ENCODE data around the gene NR1I2. TPM values are rescaled to one million over a fixed set of nuclear protein-coding genes. Genes with fewer than 3 reads are reported as not detected.

The NR1I2 gene
- under 1 TPM; 0.44 to 0.77 (median 0.55) TPM for polyA plus RNA-seq (ENCODE audit: insufficient read depth in 1 of 5, insufficient read length in 5 of 5, low replicate concordance in 1 of 5)
- long read RNA-seq, donor 1, result 0 reads
- long read RNA-seq, donor 2, result 0 reads
- long read RNA-seq, donor 3, result 0 reads
- long read RNA-seq, donor 4, result 0 reads
- long read RNA-seq, donor 5, result 0 reads
- long read RNA-seq, donor 6, result 0 reads
- long read RNA-seq, donor 7, result 0 reads
- long read RNA-seq, donor 8, result 0 reads

- no peak for DNase-seq
Measured at GRCh38 chr3:119781330-119782198, at the start of gene NR1I2. NR1I2 (plus strand) TSS chr3:119782101.

GRCh38 chr3:119733812-119734211 lies 48.1 kb upstream of the NR1I2 start:
- DNase-seq, result no peak

DNA sequence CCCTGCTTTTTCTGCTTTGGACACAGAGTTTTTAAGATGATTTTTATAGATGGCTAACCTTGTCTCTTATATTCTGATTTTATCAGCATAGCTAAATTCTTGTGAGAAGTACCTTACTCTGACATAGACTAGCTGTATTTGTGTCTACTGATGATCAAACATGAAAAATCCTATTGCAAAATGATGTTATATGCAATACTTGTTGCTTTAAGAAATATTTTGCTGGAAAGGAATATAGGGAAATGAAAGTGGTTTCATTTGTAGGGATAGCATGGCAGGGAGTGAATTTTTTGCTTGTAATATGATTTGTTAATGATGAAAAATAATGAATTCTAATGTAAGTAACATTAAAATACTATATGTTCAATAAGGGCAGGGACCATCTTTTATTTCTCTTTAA lies 43.2 kb upstream of the NR1I2 start:
- no peak for DNase-seq

GRCh38 chr3:119741657-119742590 lies 40.0 kb upstream of the NR1I2 start:
- no peak for DNase-seq

DNA sequence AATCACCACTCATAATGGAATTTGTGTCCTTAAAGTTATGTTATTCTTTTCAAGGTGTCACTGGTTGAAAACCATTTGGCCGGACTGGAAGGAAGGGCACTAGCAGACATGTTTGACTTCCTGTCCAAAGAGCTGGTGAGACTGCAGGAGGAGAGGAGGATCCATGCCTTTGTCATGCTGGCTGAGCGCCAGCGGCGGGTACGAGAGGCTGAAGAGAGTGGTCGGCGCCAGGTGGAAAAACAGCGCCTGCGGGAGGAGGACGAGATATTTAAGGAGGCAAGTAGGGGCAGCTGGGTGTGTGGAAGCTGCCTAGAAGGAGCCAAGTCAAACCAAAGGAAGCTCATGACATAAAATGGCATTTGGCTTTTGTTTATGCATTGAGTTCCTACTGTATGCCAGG lies 38.0 kb upstream of the NR1I2 start:
- DNase-seq, result no peak

GRCh38 chr3:119745942-119746341 lies 36.0 kb upstream of the NR1I2 start:
- no peak for DNase-seq

GRCh38 chr3:119746423-119746822 lies 35.5 kb upstream of the NR1I2 start:
- DNase-seq, result no peak

GRCh38 chr3:119747357-119747756 lies 34.5 kb upstream of the NR1I2 start:
- no peak for DNase-seq

DNA sequence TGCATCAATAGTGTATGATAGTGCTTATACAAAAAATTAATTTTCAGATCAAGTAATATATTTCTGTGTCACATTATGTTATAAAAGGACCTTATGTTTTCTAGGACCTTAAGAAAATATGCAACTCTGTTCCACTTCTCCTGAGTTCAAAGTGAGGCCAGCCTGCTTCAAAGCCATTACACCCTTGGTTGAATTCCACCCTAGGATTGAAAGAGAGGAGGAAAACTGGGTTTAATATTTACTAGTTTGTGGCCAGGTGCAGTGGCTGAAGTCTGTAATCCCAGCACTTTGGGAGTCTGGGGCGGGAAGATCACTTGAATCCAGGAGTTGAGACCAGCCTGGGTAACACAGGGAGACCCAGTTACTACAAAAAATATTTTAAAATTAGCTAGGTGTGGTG lies 32.9 kb upstream of the NR1I2 start:
- DNase-seq, result no peak

GRCh38 chr3:119751423-119751822 lies 30.5 kb upstream of the NR1I2 start:
- no peak for DNase-seq

- no peak for DNase-seq
Measured at GRCh38 chr3:119759962-119760361, 21.9 kb upstream of the NR1I2 start.

DNA sequence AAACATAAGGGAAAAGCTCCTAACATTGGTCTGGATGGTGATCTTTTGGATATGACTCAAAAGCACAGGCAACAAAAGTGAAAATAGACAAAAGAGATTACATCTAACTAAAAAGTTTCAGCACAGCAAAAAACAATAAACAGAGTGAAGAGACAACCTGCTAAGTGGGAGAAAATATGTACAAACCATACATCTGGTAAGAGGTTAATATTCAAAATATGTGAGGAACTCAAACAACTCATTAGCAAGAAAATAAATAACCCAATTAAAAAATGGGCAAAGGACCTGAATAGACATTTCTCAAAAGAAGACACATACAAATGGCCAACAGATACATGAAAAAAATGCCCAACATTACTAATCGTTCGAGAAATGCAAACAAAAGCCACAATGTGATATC lies 19.0 kb upstream of the NR1I2 start:
- DNase-seq, result no peak

- no peak for DNase-seq
Measured at GRCh38 chr3:119763466-119763865, 18.4 kb upstream of the NR1I2 start.

DNA sequence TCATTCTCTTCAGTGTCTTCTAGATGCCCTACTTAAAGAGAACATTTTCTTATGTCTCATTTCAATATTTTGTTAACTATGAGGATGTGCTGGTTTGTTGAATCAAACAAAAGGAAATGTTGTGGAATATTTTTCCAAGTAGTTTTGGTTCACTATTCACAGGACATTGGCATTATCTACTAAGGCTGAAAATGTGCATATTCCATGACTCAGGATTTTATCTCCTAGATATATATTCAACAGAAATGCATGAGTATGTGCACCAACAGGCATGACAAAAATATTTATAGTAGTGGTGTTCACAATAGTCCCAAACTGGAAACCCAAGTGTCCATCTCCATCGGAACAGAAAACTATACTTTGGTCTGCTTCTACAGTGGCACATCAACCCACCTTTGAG lies 16.7 kb upstream of the NR1I2 start:
- DNase-seq, result no peak

GRCh38 chr3:119767936-119768601 lies 13.8 kb upstream of the NR1I2 start:
- DNase-seq, result no peak

- DNase-seq, result no peak
Measured at GRCh38 chr3:119768668-119769393, 13.1 kb upstream of the NR1I2 start.

DNA sequence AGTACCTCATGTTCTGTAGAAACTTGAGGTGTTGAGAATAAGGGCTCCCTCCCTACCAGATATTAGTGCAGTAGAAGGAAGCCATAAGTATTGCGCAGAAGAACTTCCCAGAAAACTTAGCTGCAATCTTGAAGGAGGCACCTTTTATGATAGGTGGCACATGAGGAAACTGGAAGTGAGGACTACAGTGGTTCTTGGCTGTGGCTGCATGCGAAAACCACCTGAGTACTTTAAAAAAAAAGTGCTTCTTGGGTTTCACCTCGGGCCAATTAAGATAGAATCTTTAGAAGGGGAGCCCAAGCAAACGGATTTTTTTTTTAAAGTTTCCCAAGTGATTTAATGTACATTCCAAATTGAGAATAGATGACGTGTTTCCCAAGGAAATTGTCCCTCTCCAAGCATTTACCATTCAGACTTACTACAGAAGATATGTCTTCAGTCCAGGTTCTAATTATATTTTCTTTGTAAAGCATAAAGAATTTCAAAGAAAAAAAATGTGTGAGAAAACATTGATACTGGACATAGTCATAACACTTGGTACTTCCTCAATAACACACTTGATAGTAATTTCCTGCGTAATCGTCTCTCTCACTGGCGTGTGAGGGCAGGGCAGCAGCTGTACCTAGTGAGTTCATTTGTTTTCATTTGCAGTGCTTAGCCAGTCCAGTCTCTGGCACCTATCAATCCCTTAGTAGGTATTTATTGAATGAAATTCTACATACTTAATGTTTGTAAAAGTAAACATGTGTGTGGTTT lies 12.3 kb upstream of the NR1I2 start:
- DNase-seq, result no peak

GRCh38 chr3:119774444-119774843 lies 7.5 kb upstream of the NR1I2 start:
- peak; percentile 44 to 50 for DNase-seq

DNA sequence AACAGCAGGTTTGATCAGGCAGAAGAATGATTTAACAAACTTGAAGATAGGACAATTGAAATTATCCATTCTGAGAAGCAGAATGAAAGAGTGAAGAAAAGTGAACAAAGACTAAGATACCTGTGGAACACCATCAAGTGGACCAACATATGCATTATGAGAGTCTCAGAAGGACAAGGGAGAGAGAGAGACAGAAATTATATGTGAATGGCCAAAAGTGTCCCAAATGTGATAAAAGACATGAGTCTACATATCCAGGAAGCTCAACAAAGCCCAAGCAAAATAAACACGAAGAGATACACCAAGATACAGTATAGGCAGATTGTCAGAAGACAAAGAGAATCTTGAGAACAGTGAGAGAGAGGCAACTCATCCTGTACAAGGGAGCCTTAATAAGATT lies 5.6 kb upstream of the NR1I2 start:
- no peak for DNase-seq

DNA sequence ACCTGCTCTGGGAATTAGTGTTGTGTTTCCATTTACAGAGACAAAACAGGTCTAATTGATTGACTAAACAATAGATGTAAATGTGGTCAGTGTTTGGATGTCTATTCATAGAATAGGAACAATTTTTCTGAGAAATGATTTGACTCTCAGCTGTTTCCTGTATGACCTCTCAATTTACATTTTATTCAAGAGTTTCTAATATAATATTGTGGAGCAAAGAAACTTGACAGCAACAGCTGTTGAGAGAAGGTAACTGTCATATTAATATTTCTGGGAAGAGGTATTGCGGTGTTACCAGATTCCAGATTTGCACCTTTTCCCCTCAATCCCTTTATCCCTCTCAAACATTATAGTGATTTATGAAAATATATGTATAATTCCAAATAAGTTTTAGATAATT lies 3.7 kb upstream of the NR1I2 start:
- no peak for DNase-seq

Data from right lung (tissue), 10 donors.